GM19023 (cell line): ENCODE measurements around the gene KRTAP5-7.
"Not testable (repeated sequence)": the region's sequence is repeated elsewhere in the genome, so short reads cannot be mapped to it uniquely, and the experiment has no call there.

Experiments
- ATAC-seq: cut with Tn5 transposase; IDR thresholded peaks from one replicate; pipeline ENCODE4 v1.9.1; 2021; ENCODE audit warnings: mild to moderate bottlenecking, moderate library complexity; ENCODE audit not compliant: unreplicated experiment

Gene KRTAP5-7

GRCh38 chr11:71556018-71556417, 29.0 kb downstream of the KRTAP5-7 start:
- no peak for ATAC-seq

- ATAC-seq = no peak
Observed at GRCh38 chr11:71557257-71557656, 30.2 kb downstream of the KRTAP5-7 start.

GRCh38 chr11:71558996-71559395, 31.9 kb downstream of the KRTAP5-7 start:
- no peak for ATAC-seq

- ATAC-seq = no peak
Observed at GRCh38 chr11:71562120-71562519, 35.1 kb downstream of the KRTAP5-7 start.

- no peak for ATAC-seq
Observed at GRCh38 chr11:71563406-71563805, 36.3 kb downstream of the KRTAP5-7 start.

GRCh38 chr11:71564430-71564829, 37.4 kb downstream of the KRTAP5-7 start:
- ATAC-seq = no peak

GRCh38 chr11:71565263-71565662, 38.2 kb downstream of the KRTAP5-7 start, which contains the start of gene KRTAP5-10:
TSS of gene KRTAP5-10 (plus strand) at chr11:71565563. CDS start at chr11:71565588, 25 bp downstream.
- no peak for ATAC-seq

GRCh38 chr11:71566081-71566620, 39.1 kb downstream of the KRTAP5-7 start:
- no peak for ATAC-seq

GRCh38 chr11:71566626-71567599, 39.8 kb downstream of the KRTAP5-7 start:
- ATAC-seq = not testable (repeated sequence)

- ATAC-seq = not testable (repeated sequence)
Observed at GRCh38 chr11:71567633-71568032, 40.6 kb downstream of the KRTAP5-7 start.

- ATAC-seq = no peak
Observed at GRCh38 chr11:71568704-71569349, 41.8 kb downstream of the KRTAP5-7 start.

GRCh38 chr11:71571101-71571850, 44.2 kb downstream of the KRTAP5-7 start:
- ATAC-seq = not testable (repeated sequence)

GRCh38 chr11:71572811-71573210, 45.7 kb downstream of the KRTAP5-7 start:
- ATAC-seq = no peak

GRCh38 chr11:71574418-71574817, 47.4 kb downstream of the KRTAP5-7 start:
- no peak for ATAC-seq

- no peak for ATAC-seq
Observed at GRCh38 chr11:71575723-71576424, 48.8 kb downstream of the KRTAP5-7 start.

- not testable (repeated sequence) for ATAC-seq
Observed at GRCh38 chr11:71576688-71577465, 49.8 kb downstream of the KRTAP5-7 start.

GRCh38 chr11:71577469-71578004, 50.5 kb downstream of the KRTAP5-7 start:
- ATAC-seq = no peak
